ENCODE results near the gene PDGFRA. TPM values are rescaled to one million over a fixed set of nuclear protein-coding genes. Genes with fewer than 3 reads are reported as not detected.
A peak's percentile ranks its signal among the peaks of the same experiment; 100 is the strongest.
"Not testable (repeated sequence)": the region's sequence is repeated elsewhere in the genome, so short reads cannot be mapped to it uniquely, and the experiment has no call there.

Gene PDGFRA
- total RNA-seq, 4 donors from 2014 or later: 20.6 to 190 (median 65.5) TPM

- Histone ChIP-seq H3K9me3 (no peaks in the 10 kb centered on the region), H3K27me3 (peaks cover 63% of the 10 kb centered on the region), H3K4me3 (peak overlapping the region in 2 of 4 donors; percentile 19 to 56), H3K4me1 (peaks cover 4 to 48% (median 29%) of the 10 kb centered on the region in 4 donors), H3K36me3 (no peaks in the 10 kb centered on the region), H3K27ac (peak overlapping the region in 2 of 4 donors; percentile 36 to 67)
- DNase-seq: no peak
- TF ChIP-seq POLR2AphosphoS5 (IDR thresholded peaks at IDR 0.05) (no peak), CTCF (IDR thresholded peaks at IDR 0.05) (peak in 1 of 5 experiments; percentile 2), EP300 (IDR thresholded peaks at IDR 0.05; ENCODE audit: low read depth) (no peak), POLR2A (IDR thresholded peaks at IDR 0.05) (no peak)
- in situ Hi-C loops (cut with MboI; ENCODE audit: low pct_ligation_motif_present in 1 of 4, low pct_unique_long_range_greater_than_20kb in 1 of 4, low sequenced_read_pairs in 3 of 4) (loop anchor here in 3 of 4 donors (10.0 to 25.0 kb wide), 5 partner anchors 522 to 1222 kb away; partner anchors contain the start of gene SCFD2 (in 1 of the 3)), intact Hi-C loops (cut with DNase I; ENCODE audit: low total_unique reads) (loop anchor here (5.0 kb wide), 2 partner anchors 327 to 1037 kb away; no protein-coding TSS in a partner anchor)
- 10 to 19% methylated on average over 6 to 10 of the region's 10 CpGs for WGBS, 2 donors (ENCODE audit: low coverage in 1 of 2)
Observed at GRCh38 chr4:54234497-54235205, 5.6 kb downstream of the PDGFRA start.

GRCh38 chr4:54236316-54236715 lies 7.2 kb downstream of the PDGFRA start:
- DNase-seq; H3K27ac ChIP-seq; H3K9me3 ChIP-seq; H3K4me3 ChIP-seq; intact Hi-C loops (cut with DNase I; ENCODE audit: low total_unique reads); H3K36me3 ChIP-seq: not testable (repeated sequence)
- peaks cover 46% of the 10 kb centered on the region for H3K27me3 ChIP-seq
- 80 to 91% methylated on average over 2 to 7 of the region's 7 CpGs for WGBS, 2 donors (ENCODE audit: low coverage in 1 of 2)
- peaks cover 4 to 31% (median 21%) of the 10 kb centered on the region in 4 donors for H3K4me1 ChIP-seq
- in situ Hi-C loops (cut with MboI; ENCODE audit: low pct_ligation_motif_present in 1 of 4, low pct_unique_long_range_greater_than_20kb in 1 of 4, low sequenced_read_pairs in 3 of 4): loop anchor here in 3 of 4 donors (10.0 to 25.0 kb wide), 5 partner anchors 524 to 1224 kb away; partner anchors contain the start of gene SCFD2 (in 1 of the 3)

GRCh38 chr4:54237770-54238169 lies 8.7 kb downstream of the PDGFRA start:
- H3K27ac ChIP-seq: no peak overlapping the region
- no peak for TF ChIP-seq POLR2A (IDR thresholded peaks at IDR 0.05)
- no peak for TF ChIP-seq CTCF (IDR thresholded peaks at IDR 0.05)
- no peak for TF ChIP-seq EP300 (IDR thresholded peaks at IDR 0.05; ENCODE audit: low read depth)
- no peak for TF ChIP-seq POLR2AphosphoS5 (IDR thresholded peaks at IDR 0.05)
- H3K4me1 ChIP-seq: peaks cover 4 to 17% (median 13%) of the 10 kb centered on the region in 4 donors
- H3K9me3 ChIP-seq: peaks cover 4 to 14% of the 10 kb centered on the region in 2 donors
- in situ Hi-C loops (cut with MboI; ENCODE audit: low pct_ligation_motif_present in 1 of 4, low pct_unique_long_range_greater_than_20kb in 1 of 4, low sequenced_read_pairs in 3 of 4): loop anchor here in 3 of 4 donors (10.0 to 25.0 kb wide), 5 partner anchors 525 to 1225 kb away; partner anchors contain the start of gene SCFD2 (in 1 of the 3)
- no peak overlapping the region for H3K4me3 ChIP-seq
- intact Hi-C loops (cut with DNase I; ENCODE audit: low total_unique reads): no loop called here
- 49 to 60% methylated on average over 2 of the region's 2 CpGs for WGBS, 2 donors (ENCODE audit: low coverage in 1 of 2)
- H3K27me3 ChIP-seq: peaks cover 31% of the 10 kb centered on the region
- no peaks in the 10 kb centered on the region for H3K36me3 ChIP-seq
- no peak for DNase-seq

- Histone ChIP-seq H3K27me3 (peaks cover 25% of the 10 kb centered on the region), H3K4me1 (peaks cover 4 to 11% (median 8%) of the 10 kb centered on the region in 4 donors), H3K4me3 (no peak overlapping the region), H3K27ac (no peak overlapping the region), H3K36me3 (no peaks in the 10 kb centered on the region), H3K9me3 (peaks cover 4 to 14% of the 10 kb centered on the region in 2 donors)
- TF ChIP-seq POLR2A (IDR thresholded peaks at IDR 0.05) (no peak), POLR2AphosphoS5 (IDR thresholded peaks at IDR 0.05) (no peak), EP300 (IDR thresholded peaks at IDR 0.05; ENCODE audit: low read depth) (no peak), CTCF (IDR thresholded peaks at IDR 0.05) (no peak)
- in situ Hi-C loops (cut with MboI; ENCODE audit: low pct_ligation_motif_present in 1 of 4, low pct_unique_long_range_greater_than_20kb in 1 of 4, low sequenced_read_pairs in 3 of 4) (loop anchor here in 3 of 4 donors (10.0 to 25.0 kb wide), 5 partner anchors 526 to 1226 kb away; partner anchors contain the start of gene SCFD2 (in 1 of the 3)), intact Hi-C loops (cut with DNase I; ENCODE audit: low total_unique reads) (no loop called here)
- no peak for DNase-seq
Observed at GRCh38 chr4:54238389-54238788, 9.3 kb downstream of the PDGFRA start.

GRCh38 chr4:54241268-54241823 lies 12.3 kb downstream of the PDGFRA start:
- H3K27me3 ChIP-seq; H3K27ac ChIP-seq; H3K4me3 ChIP-seq; intact Hi-C loops (cut with DNase I; ENCODE audit: low total_unique reads); DNase-seq; H3K36me3 ChIP-seq; H3K4me1 ChIP-seq: not testable (repeated sequence)
- H3K9me3 ChIP-seq: peaks cover 4 to 14% of the 10 kb centered on the region in 2 donors
- in situ Hi-C loops (cut with MboI; ENCODE audit: low pct_ligation_motif_present in 1 of 4, low pct_unique_long_range_greater_than_20kb in 1 of 4, low sequenced_read_pairs in 3 of 4): loop anchor here in 3 of 4 donors (25.0 kb wide), 4 partner anchors 529 to 1229 kb away; partner anchors contain the start of gene SCFD2 (in 1 of the 3)
- 82 to 87% methylated on average over 2 to 3 of the region's 3 CpGs for WGBS, 2 donors (ENCODE audit: low coverage in 1 of 2)

GRCh38 chr4:54243541-54243940 lies 14.4 kb downstream of the PDGFRA start:
- DNase-seq; H3K4me3 ChIP-seq; H3K4me1 ChIP-seq; H3K27me3 ChIP-seq; H3K27ac ChIP-seq; H3K36me3 ChIP-seq; intact Hi-C loops (cut with DNase I; ENCODE audit: low total_unique reads): not testable (repeated sequence)
- WGBS, 2 donors (ENCODE audit: low coverage in 1 of 2): 95 to 100% methylated on average over 2 to 15 of the region's 15 CpGs
- in situ Hi-C loops (cut with MboI; ENCODE audit: low pct_ligation_motif_present in 1 of 4, low pct_unique_long_range_greater_than_20kb in 1 of 4, low sequenced_read_pairs in 3 of 4): loop anchor here in 3 of 4 donors (25.0 kb wide), 4 partner anchors 531 to 1231 kb away; partner anchors contain the start of gene SCFD2 (in 1 of the 3)
- peaks cover 4 to 14% of the 10 kb centered on the region in 2 donors for H3K9me3 ChIP-seq

- H3K9me3 ChIP-seq; H3K4me3 ChIP-seq; H3K4me1 ChIP-seq; DNase-seq; intact Hi-C loops (cut with DNase I; ENCODE audit: low total_unique reads); H3K27ac ChIP-seq; H3K27me3 ChIP-seq; H3K36me3 ChIP-seq: not testable (repeated sequence)
- WGBS, 2 donors (ENCODE audit: low coverage in 1 of 2): 20 to 61% methylated on average over 1 of the region's 1 CpG
- in situ Hi-C loops (cut with MboI; ENCODE audit: low pct_ligation_motif_present in 1 of 4, low pct_unique_long_range_greater_than_20kb in 1 of 4, low sequenced_read_pairs in 3 of 4): loop anchor here in 2 of 4 donors (25.0 kb wide), 2 partner anchors 1240 to 1865 kb away; no protein-coding TSS in a partner anchor
Observed at GRCh38 chr4:54252312-54252711, 23.2 kb downstream of the PDGFRA start.

All from transverse colon (tissue), 4 donors.